ENCODE data around the gene MIEF1.

MIEF1 gene

GRCh38 chr22:39556970-39557841, 55.1 kb downstream of the MIEF1 start:
- no peak for DNase-seq (ENCODE audit: low read depth in 2 of 3, low spot score in 2 of 3)

- DNase-seq (ENCODE audit: low read depth in 2 of 3, low spot score in 2 of 3), result no peak
Measured at GRCh38 chr22:39558254-39558727, 56.2 kb downstream of the MIEF1 start.

GRCh38 chr22:39558950-39559349, 56.9 kb downstream of the MIEF1 start:
- no peak for DNase-seq (ENCODE audit: low read depth in 2 of 3, low spot score in 2 of 3)

- DNase-seq (ENCODE audit: low read depth in 2 of 3, low spot score in 2 of 3), result no peak
Measured at GRCh38 chr22:39559456-39560105, 57.5 kb downstream of the MIEF1 start.

GRCh38 chr22:39560127-39560526, 58.0 kb downstream of the MIEF1 start:
- no peak for DNase-seq (ENCODE audit: low read depth in 2 of 3, low spot score in 2 of 3)

GRCh38 chr22:39562839-39563489, 60.9 kb downstream of the MIEF1 start:
- DNase-seq (ENCODE audit: low read depth in 2 of 3, low spot score in 2 of 3), result no peak

- no peak for DNase-seq (ENCODE audit: low read depth in 2 of 3, low spot score in 2 of 3)
Measured at GRCh38 chr22:39563571-39564428, 61.7 kb downstream of the MIEF1 start.

- DNase-seq (ENCODE audit: low read depth in 2 of 3, low spot score in 2 of 3), result no peak
Measured at GRCh38 chr22:39565414-39565944, 63.4 kb downstream of the MIEF1 start.

- no peak for DNase-seq (ENCODE audit: low read depth in 2 of 3, low spot score in 2 of 3)
Measured at GRCh38 chr22:39567135-39567946, 65.3 kb downstream of the MIEF1 start.
